Stomach (tissue), 9 donors: ENCODE measurements around the gene SLC25A26. TPM values are rescaled to one million over a fixed set of nuclear protein-coding genes. Genes with fewer than 3 reads are reported as not detected.

ENCODE experiments used
- DNase-seq, 2 donors: peaks; one replicate each; pipeline versions ENCODE4 v3.0.0 to v3.0.0-alpha.2; 2013 to 2019
- H3K27ac ChIP-seq, 5 donors: fragments of 200-600 bp in 4 of 5; sonication (generic) in 4 of 5; one replicate each; pipeline ENCODE4 v1.5.1; 2013 to 2019; ENCODE audit warnings: mild to moderate bottlenecking in 1 of 5, moderate library complexity in 1 of 5
- H3K27me3 ChIP-seq, 3 donors: fragments of 200-600 bp; sonication (generic); one replicate each; pipeline ENCODE4 v1.5.1; 2017 to 2019; ENCODE audit warnings: mixed run types in 1 of 3
- H3K36me3 ChIP-seq, 4 donors: fragments of 200-600 bp; sonication (generic); 1 replicate in 3 of 4; 2 replicates in 1 of 4; pipeline ENCODE4 v1.5.1; 2016 to 2019
- H3K4me1 ChIP-seq, 4 donors: fragments of 200-600 bp; sonication (generic); one replicate each; pipeline ENCODE4 v1.5.1; 2016 to 2019
- H3K4me3 ChIP-seq, 4 donors: fragments of 200-600 bp; sonication (generic) in 3 of 4; one replicate each; pipeline ENCODE4 v1.5.1; 2016 to 2019; ENCODE audit warnings: mild to moderate bottlenecking in 1 of 4
- H3K9me3 ChIP-seq, 4 donors: fragments of 200-600 bp; sonication (generic); one replicate each; pipeline ENCODE4 v1.5.1; 2016 to 2019
- EP300 ChIP-seq: sonication (generic); formaldehyde crosslinking; IDR thresholded peaks from one replicate; pipeline ENCODE4 v1.6.1; 2017; ENCODE audit warnings: antibody characterized with exemption
- POLR2A ChIP-seq, 4 donors: fragments of 450-650 bp; IDR thresholded peaks; one replicate each; pipeline ENCODE4 v1.6.1; 2016; ENCODE audit warnings: antibody characterized with exemption in 4 of 4, control low read depth in 2 of 4, mild to moderate bottlenecking in 1 of 4, moderate library complexity in 1 of 4
- POLR2AphosphoS5 ChIP-seq, 3 donors: sonication (generic); formaldehyde crosslinking; IDR thresholded peaks; one replicate each; pipeline ENCODE4 v1.6.1; 2016; ENCODE audit warnings: antibody characterized with exemption in 3 of 3
- WGBS, 5 donors: extraction: QIAGEN DNeasy Blood & Tissue Kit in 3 of 5; methylation state at CpG; one replicate each; pipeline versions ENCODE4 v1.1.5 to v1.1.7; 2013 to 2018; 5-methylcytosine and 5-hydroxymethylcytosine counted together
- intact Hi-C: fragments of 100-400 bp; cut with DNase I; formaldehyde crosslinking; loops from one replicate; pipeline ENCODE4 v1.15.1; 2023; ENCODE audit warnings: low total_unique reads
- polyA plus RNA-seq, 3 donors: library from polyadenylated mRNA; stranded (reverse); fragments of 200-250 nt; gene quantifications; one replicate each; pipeline ENCODE4 v1.2.3, GENCODE V29; 2013
- total RNA-seq, 5 donors: library from RNA; depleted of rRNA; stranded (reverse); fragments of >200 nt; gene quantifications; one replicate each; pipeline versions ENCODE4 v1.1.0 to v1.2.3, GENCODE V29; 2014 to 2016
- TF ChIP-seq, protein P1 (sequence below), 7 experiments: fragments of 450-650 bp in 4 of 7; fragments of 200-600 bp in 3 of 7; sonication (generic) in 3 of 7; IDR thresholded peaks; one replicate each; pipeline ENCODE4 v1.5.1; 2016 to 2019; ENCODE audit warnings: antibody characterized with exemption in 7 of 7, control low read depth in 2 of 7, mild to moderate bottlenecking in 1 of 7
- donor health status: healthy with polysubstance abuse.
- donor health status: Bipolar disorder and iron deficiency.
- donor health status: healthy.

Gene SLC25A26
- total and polyA plus RNA-seq, 8 donors, result 1.2 to 26.6 (median 14.1) TPM

DNA sequence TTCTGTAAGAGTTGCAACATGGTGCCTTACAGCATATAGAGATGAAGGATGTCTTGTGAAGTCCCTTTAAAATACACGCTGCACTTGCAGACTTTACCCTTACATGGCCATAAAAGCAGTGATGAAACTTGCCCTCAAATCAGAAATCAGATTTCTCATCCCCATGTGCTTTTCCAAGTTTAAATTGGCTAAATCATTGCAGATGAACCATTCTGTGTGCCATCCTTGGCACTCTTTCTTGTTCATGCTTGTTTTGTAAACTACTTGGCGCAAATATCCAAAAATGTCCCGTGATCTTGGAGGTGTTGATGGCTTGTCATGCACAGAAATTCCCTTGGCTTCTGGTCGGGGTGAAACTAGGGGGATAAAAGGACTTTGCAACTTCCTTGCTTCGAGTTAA lies 144.3 kb downstream of the SLC25A26 start:
- H3K4me1 ChIP-seq, result no peaks in the 10 kb centered on the region
- TF ChIP-seq, protein P1, sequence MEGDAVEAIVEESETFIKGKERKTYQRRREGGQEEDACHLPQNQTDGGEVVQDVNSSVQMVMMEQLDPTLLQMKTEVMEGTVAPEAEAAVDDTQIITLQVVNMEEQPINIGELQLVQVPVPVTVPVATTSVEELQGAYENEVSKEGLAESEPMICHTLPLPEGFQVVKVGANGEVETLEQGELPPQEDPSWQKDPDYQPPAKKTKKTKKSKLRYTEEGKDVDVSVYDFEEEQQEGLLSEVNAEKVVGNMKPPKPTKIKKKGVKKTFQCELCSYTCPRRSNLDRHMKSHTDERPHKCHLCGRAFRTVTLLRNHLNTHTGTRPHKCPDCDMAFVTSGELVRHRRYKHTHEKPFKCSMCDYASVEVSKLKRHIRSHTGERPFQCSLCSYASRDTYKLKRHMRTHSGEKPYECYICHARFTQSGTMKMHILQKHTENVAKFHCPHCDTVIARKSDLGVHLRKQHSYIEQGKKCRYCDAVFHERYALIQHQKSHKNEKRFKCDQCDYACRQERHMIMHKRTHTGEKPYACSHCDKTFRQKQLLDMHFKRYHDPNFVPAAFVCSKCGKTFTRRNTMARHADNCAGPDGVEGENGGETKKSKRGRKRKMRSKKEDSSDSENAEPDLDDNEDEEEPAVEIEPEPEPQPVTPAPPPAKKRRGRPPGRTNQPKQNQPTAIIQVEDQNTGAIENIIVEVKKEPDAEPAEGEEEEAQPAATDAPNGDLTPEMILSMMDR (IDR thresholded peaks at IDR 0.05), result no peak
- TF ChIP-seq POLR2A (IDR thresholded peaks at IDR 0.05) (no peak), EP300 (no peak), POLR2AphosphoS5 (IDR thresholded peaks at IDR 0.05) (no peak)
- 82 to 93% (median 87%) methylated on average over 5 of the region's 5 CpGs for WGBS, 5 donors
- DNase-seq, result no peak
- intact Hi-C loops, result no loop called here
- no peak overlapping the region for H3K27ac ChIP-seq
- H3K9me3 ChIP-seq, result no peaks in the 10 kb centered on the region
- H3K4me3 ChIP-seq, result no peak overlapping the region
- H3K36me3 ChIP-seq, result peaks cover 0 to under 1% (median 0%) of the 10 kb centered on the region in 4 donors
- no peaks in the 10 kb centered on the region for H3K27me3 ChIP-seq

DNA sequence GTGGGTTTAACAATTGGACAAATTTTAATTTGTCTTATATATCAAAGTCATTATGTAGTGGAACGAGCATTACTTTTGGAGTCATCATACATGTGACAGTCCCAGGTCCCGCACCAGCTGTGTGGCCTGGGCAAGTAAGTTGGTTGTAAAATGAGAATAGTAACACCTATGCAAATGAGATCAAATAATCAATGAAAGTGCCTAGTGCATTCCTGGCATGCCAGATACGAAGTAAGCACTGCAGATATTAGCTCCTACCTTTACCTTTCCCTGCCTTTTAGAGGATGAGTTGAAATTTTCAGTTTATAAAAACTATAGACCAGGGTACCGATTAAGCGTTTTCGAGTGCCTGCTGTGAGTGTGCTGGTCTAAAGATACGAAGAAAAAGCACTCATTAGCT lies 145.9 kb downstream of the SLC25A26 start:
- TF ChIP-seq EP300 (no peak), POLR2A (IDR thresholded peaks at IDR 0.05) (no peak), POLR2AphosphoS5 (IDR thresholded peaks at IDR 0.05) (no peak)
- TF ChIP-seq, protein P1 (IDR thresholded peaks at IDR 0.05), result no peak
- WGBS, 5 donors, result 93 to 96% (median 94%) methylated on average over 7 of the region's 7 CpGs
- intact Hi-C loops, result no loop called here
- Histone ChIP-seq H3K9me3 (no peaks in the 10 kb centered on the region), H3K27ac (no peak overlapping the region), H3K27me3 (no peaks in the 10 kb centered on the region), H3K36me3 (peaks cover 0 to 16% (median 3%) of the 10 kb centered on the region in 4 donors), H3K4me3 (no peak overlapping the region), H3K4me1 (no peaks in the 10 kb centered on the region)
- no peak for DNase-seq

DNA sequence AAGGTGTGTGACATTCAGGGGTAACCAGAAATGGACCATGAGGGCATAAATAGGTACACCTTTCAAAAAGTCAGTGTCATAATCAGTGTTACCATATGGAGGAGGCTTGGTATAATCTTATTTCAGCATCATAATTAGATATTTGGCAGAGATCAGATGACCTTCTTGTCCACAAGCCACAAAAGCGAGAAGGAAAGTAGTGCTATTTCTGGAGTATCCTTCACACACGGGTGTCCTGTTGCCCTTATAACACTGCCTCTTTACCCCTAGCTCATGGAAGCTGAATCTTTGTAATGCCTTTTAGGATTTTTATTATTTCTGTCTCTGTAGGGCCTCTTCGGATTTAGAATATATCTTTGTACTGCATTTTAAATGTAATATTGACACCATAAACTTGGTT lies 147.2 kb downstream of the SLC25A26 start:
- H3K9me3 ChIP-seq, result no peaks in the 10 kb centered on the region
- H3K36me3 ChIP-seq, result peaks cover 0 to 20% (median 5%) of the 10 kb centered on the region in 4 donors
- H3K27me3 ChIP-seq, result no peaks in the 10 kb centered on the region
- TF ChIP-seq POLR2AphosphoS5 (IDR thresholded peaks at IDR 0.05) (no peak), EP300 (no peak), POLR2A (IDR thresholded peaks at IDR 0.05) (no peak)
- TF ChIP-seq, protein P1 (IDR thresholded peaks at IDR 0.05), result no peak
- H3K4me1 ChIP-seq, result peaks cover 0 to 7% (median 0%) of the 10 kb centered on the region in 4 donors
- no peak for DNase-seq
- no peak overlapping the region for H3K4me3 ChIP-seq
- H3K27ac ChIP-seq, result no peak overlapping the region
- intact Hi-C loops, result no loop called here
- 77 to 89% (median 83%) methylated on average over 3 of the region's 3 CpGs for WGBS, 5 donors

DNA sequence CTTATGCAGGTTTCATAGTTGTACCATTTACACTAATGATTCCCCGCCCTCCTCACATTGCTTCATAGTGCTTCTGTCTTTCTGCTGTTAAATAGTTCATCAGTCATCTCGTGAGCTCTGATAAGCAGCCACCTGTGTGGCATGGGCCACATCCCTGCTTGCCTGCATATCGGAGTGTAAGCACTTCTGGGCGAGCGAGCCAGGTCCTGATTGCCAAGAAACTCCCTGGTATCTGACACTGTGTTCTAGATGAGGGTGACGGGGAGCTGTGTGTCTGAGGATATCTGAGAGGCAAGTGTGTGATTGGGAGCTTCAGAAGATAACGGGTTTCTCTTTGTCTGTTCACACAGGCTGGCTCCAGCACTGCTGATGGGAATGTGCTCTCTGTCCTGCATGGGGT lies 149.4 kb downstream of the SLC25A26 start:
- no peak overlapping the region for H3K4me3 ChIP-seq

More for the DNA sequence above, 149.4 kb downstream of the SLC25A26 start:
- Histone ChIP-seq H3K36me3 (peaks cover 0 to 30% (median 19%) of the 10 kb centered on the region in 4 donors), H3K4me1 (peaks cover 0 to 7% (median 0%) of the 10 kb centered on the region in 4 donors), H3K9me3 (no peaks in the 10 kb centered on the region), H3K27me3 (no peaks in the 10 kb centered on the region), H3K27ac (no peak overlapping the region)
- 36 to 64% (median 50%) methylated on average over 7 of the region's 7 CpGs for WGBS, 5 donors
- TF ChIP-seq, protein P1 (IDR thresholded peaks at IDR 0.05), result no peak
- TF ChIP-seq POLR2AphosphoS5 (IDR thresholded peaks at IDR 0.05), result no peak
- peak in 1 of 2 donors; percentile 59 for DNase-seq
- intact Hi-C loops, result no loop called here
